Renal pelvis (tissue), 12 donors: ENCODE data around the gene GOLGA8Q. TPM values are rescaled to one million over a fixed set of nuclear protein-coding genes. Genes with fewer than 3 reads are reported as not detected.
"Not testable (repeated sequence)": the region's sequence is repeated elsewhere in the genome, so short reads cannot be mapped to it uniquely, and the experiment has no call there.

Source experiments
- DNase-seq: peaks from one replicate; pipeline ENCODE4 v3.0.0-alpha.2; 2013
- long read RNA-seq, 16 experiments: transcript quantifications; one replicate each; lab custom pipeline, GENCODE V29; 2026
- polyA plus RNA-seq, 3 donors: library from polyadenylated mRNA; unstranded; fragments of 120-200 nt; gene quantifications; one replicate each; pipeline ENCODE4 v1.2.1, GENCODE V29; 2013; ENCODE audit not compliant: insufficient read length in 3 of 3

The GOLGA8Q gene
- 1 to 10 TPM in 2 of 3 donors, under 1 TPM in 1; 0.78 to 6.9 (median 2.6) TPM for polyA plus RNA-seq
- long read RNA-seq, donor 1: 0 reads
- long read RNA-seq, donor 2: 0 reads
- long read RNA-seq, donor 3: 0 reads
- long read RNA-seq, donor 4: 0 reads
- long read RNA-seq, donor 5: 0 reads
- long read RNA-seq, donor 6: 0 reads
- long read RNA-seq, donor 7: 0 reads
- long read RNA-seq, donor 8: 0 reads
- long read RNA-seq, donor 9: 0 reads
- long read RNA-seq, donor 10: 0 reads
- long read RNA-seq, donor 11: 0 reads
- long read RNA-seq, donor 12: 0 reads
- long read RNA-seq, donor 13: 0 reads
- long read RNA-seq, donor 14: 0 reads
- long read RNA-seq, donor 15: 0 reads
- long read RNA-seq, donor 16: 0 reads

GRCh38 chr15:30551750-30552149 lies at the start of gene GOLGA8Q:
GOLGA8Q (plus strand) TSS chr15:30552050; CDS start chr15:30552078, 28 bp downstream.
- DNase-seq: not testable (repeated sequence)

GRCh38 chr15:30502904-30503781 lies 48.7 kb upstream of the GOLGA8Q start:
- DNase-seq: not testable (repeated sequence)

DNA sequence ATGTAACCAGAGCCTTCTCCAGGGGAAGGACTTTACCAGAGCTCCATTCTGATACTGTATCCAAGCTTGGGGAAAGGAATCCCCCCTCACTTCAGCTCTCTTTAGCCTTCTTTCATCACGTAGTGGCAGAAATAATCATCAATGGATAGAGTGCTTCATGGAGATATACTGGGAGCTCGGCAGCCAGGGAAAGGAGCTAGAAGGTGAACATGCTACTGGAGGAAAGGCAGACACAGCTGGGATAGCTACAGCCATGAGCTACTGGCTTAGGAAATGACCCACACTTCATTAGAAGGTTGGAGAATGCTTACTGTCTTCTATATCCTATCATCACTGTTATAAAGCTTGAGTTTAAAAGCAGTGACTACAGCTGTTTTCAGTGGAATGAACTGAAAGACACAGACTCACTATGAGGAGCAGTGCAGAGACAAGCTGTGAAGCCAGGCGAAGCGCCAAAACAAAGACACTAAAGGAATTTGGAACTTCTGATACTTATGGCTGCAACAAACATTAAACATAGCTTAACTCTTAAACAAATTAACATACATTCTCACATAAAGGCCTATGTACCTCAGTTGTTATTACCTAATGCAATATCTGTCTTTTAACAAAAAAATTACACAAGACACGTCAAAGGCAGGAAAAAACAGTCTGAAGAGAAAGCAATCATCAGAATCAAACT lies 47.5 kb upstream of the GOLGA8Q start:
- DNase-seq: peak; percentile 1

DNA sequence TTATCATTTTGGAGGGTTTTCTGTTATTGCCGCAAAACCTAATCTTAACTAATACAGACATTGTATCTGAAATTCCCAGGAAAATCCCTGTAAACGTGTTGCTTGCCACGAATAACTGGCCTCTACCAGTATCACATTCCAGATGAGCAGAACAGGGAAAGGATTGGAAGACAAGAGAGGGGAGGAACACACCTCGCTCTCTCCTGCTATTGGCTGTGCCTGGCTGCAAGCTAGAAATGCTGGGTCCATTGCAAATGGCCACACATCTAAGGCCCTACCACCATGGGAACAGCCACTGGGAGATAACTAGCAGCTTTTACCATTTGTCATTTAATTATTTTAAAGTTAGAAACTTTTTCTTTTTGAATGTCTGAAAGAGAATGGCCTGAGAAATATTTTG lies 37.3 kb upstream of the GOLGA8Q start:
- DNase-seq: not testable (repeated sequence)

GRCh38 chr15:30523453-30524243 lies 28.2 kb upstream of the GOLGA8Q start:
- DNase-seq: not testable (repeated sequence)

DNA sequence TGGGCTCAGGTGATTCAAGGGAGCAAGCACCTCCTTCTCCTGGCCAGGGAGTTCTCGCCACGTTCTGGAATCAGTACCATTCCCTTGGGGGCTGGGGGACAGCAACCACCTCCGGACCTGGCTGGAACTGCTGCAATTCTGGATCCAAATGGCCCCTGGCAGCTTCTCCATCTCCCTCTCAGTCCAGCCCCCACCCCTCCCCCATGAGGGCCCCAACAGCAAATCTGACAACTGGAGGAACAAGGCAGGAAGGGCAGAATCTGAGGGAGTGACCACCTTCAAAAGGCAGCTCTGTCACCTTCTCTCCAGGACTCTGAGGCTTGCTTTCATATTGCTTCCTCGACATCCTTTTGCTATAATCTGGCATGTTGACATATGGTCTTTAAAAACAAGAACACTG lies 25.9 kb upstream of the GOLGA8Q start:
- not testable (repeated sequence) for DNase-seq

DNA sequence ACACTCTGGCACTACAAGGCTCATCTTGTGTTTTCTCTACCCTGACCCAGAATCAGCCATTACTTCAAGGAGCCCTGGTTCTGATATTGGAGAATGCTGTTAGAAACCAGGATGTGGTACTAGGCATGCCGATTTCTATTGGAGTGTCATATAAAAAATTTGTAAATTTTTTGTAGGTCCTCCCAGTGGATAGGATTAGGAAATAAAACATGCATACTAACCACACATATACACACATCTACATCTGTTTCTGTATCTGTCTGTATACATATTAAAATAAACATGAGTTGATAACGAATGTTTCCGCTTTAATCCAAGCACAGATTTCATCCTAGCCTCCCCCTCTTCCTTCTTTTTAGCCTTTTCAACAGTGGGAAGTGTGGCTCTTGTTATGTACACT lies 22.8 kb upstream of the GOLGA8Q start:
- DNase-seq: not testable (repeated sequence)

- DNase-seq: not testable (repeated sequence)
These were observed 15.1 kb downstream of the GOLGA8Q start for GRCh38 chr15:30566949-30567348.

GRCh38 chr15:30573012-30573491 lies 21.2 kb downstream of the GOLGA8Q start:
- DNase-seq: not testable (repeated sequence)

DNA sequence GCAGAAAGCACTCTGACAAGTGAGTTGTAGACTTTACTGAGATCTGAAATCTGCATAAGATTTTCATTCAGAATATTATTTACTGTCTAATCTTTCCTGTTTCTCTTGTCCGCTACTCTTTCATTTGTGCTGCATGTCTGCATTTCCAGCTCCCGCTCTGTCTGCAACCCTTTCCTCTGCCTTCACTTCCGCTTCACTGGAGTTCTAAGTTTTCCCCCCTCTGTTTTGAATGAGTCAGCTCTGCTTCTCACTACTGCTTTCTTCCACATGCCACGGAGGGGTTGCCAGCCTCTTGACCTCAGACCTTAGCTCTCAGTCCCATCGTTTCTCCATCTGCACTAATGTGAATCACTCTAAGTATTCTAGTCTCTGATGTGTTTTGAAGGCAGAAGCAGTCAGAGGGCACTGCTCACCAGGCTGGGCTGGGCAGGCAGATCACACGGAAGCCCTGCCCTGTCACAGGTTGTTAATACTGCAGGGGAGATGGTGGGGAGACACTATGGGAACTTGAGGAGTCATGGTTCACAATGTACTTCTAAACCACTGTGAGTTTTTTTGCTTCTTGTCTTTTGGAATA lies 27.6 kb downstream of the GOLGA8Q start:
- DNase-seq: not testable (repeated sequence)

DNA sequence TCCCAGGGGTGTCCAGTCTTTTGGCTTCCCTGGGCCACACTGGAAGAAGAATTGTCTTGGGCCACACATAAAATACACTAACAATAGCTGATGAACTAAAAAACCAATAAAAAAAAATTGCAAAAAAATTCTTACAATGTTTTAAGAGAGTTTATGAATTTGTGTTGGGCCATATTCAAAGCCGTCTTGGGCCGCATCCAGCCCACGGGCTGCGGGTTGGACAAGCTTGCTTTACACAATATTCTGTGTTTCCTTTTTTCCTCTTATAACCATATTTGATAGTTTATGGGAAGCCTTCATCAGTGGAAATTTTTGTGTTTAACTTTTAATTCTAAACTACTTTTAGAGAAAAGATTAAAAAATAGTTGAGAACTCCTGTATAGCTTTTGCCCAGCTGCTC lies 28.9 kb downstream of the GOLGA8Q start:
- not testable (repeated sequence) for DNase-seq

- DNase-seq: not testable (repeated sequence)
These were observed 47.1 kb downstream of the GOLGA8Q start for GRCh38 chr15:30598953-30599352.

GRCh38 chr15:30603796-30604195 lies 51.9 kb downstream of the GOLGA8Q start, which contains the start of gene GOLGA8H:
GOLGA8H (plus strand) TSS chr15:30604028; CDS start chr15:30604126, 98 bp downstream.
- not testable (repeated sequence) for DNase-seq

Other genes starting within 250 kb of the GOLGA8Q start
- gene CHRFAM7A, start 158.5 kb upstream of the GOLGA8Q start, polyA plus RNA-seq: 1 to 10 TPM; 1.5 to 5.9 (median 5.3) TPM
- gene GOLGA8R, start 137.8 kb upstream of the GOLGA8Q start, polyA plus RNA-seq: 10 to 100 TPM in 1 of 3 donors, 1 to 10 TPM in 2; 4.7 to 11.7 (median 8.0) TPM
- gene GOLGA8H, start 52.0 kb downstream of the GOLGA8Q start, polyA plus RNA-seq: 1 to 10 TPM in 2 of 3 donors, under 1 TPM in 1; 0.70 to 2.1 (median 1.6) TPM